RWPE1 (cell line): ENCODE data around the gene TRIM42.

Experiments
- CTCF ChIA-PET: fragments of 350-600 bp; sonication (Branson Sonifier 250); formaldehyde crosslinking; extraction: SDS; loops from one replicate; lab custom pipeline; 2021; lab: Yijun Ruan, JAX
- POLR2A ChIA-PET: fragments of 400-600 bp; formaldehyde crosslinking; extraction: SDS; loops from one replicate; lab custom pipeline; 2020; ENCODE audit warnings: antibody characterized with exemption; ENCODE audit not compliant: low non-redundant PET; lab: Yijun Ruan, JAX
- DNase-seq: peaks from one replicate; pipeline ENCODE4 v3.0.0; 2012; ENCODE audit warnings: low spot score
- H3K27ac ChIP-seq: fragments of 450-650 bp; 2 replicates; pipeline ENCODE4 v1.5.1; 2017
- TF ChIP-seq, protein P1 (sequence below): fragments of 450-650 bp; conservative IDR thresholded peaks from 2 replicates; pipeline ENCODE4 v1.5.1; 2017; ENCODE audit warnings: low read depth, mild to moderate bottlenecking

TRIM42 gene

DNA sequence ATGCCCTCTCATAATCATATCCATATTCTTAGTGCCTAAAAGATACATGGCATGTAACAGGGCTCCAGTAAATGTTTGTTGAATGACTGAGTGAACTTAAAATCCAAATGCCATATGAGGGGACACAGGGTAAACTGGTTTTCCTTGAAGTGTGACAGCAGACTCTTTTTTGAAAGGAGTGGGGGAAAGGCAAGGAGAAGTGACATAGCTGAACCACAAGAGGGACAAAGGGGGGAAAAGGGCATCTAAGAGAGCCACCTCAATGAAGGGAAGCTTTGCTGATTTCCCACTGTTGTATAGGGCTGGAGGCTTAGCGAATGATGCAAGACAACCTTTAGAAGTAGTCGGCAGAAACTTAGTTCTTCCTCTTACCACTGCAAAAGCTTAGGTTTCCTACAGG lies 9.1 kb downstream of the TRIM42 start:
- TF ChIP-seq, protein P1, sequence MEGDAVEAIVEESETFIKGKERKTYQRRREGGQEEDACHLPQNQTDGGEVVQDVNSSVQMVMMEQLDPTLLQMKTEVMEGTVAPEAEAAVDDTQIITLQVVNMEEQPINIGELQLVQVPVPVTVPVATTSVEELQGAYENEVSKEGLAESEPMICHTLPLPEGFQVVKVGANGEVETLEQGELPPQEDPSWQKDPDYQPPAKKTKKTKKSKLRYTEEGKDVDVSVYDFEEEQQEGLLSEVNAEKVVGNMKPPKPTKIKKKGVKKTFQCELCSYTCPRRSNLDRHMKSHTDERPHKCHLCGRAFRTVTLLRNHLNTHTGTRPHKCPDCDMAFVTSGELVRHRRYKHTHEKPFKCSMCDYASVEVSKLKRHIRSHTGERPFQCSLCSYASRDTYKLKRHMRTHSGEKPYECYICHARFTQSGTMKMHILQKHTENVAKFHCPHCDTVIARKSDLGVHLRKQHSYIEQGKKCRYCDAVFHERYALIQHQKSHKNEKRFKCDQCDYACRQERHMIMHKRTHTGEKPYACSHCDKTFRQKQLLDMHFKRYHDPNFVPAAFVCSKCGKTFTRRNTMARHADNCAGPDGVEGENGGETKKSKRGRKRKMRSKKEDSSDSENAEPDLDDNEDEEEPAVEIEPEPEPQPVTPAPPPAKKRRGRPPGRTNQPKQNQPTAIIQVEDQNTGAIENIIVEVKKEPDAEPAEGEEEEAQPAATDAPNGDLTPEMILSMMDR: no peak
- no peak for DNase-seq
- POLR2A ChIA-PET: no interaction called here
- CTCF ChIA-PET: no interaction called here
- H3K27ac ChIP-seq: no peak overlapping the region

DNA sequence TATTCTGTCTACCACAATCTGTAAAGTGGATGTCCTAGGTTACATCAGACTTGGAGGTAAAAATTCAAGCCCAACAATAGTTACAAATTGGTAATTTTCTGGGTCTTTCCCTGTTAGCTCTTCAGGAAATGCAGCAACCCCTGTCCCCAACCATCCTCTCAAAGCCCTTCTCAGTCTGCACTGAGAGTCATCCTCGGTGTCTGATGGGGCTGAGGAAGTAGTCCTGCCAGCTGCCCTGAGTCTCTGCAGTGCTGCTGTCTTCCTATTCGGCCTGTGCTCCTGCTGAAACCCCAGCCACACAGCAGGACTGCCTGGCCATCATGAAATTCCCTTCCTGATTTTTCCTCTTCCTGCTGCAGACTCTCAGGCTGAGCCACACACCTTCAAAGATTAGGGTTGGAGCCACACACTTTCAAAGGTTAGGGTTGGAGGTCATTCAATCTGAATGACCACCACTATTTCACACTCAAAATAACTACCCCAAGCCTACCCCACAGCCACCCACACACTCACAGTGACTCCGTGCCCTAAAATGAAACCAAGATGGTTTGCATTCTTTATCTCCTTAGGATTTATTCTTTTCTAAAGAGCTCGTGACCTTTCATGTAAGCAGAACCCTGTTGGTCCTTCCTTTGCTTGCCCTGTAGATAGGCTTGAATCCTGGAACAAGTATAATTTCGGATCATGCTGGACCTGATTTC lies 17.6 kb downstream of the TRIM42 start:
- POLR2A ChIA-PET: no interaction called here
- no peak for DNase-seq
- CTCF ChIA-PET: no interaction called here
- TF ChIP-seq, protein P1: no peak
- no peak overlapping the region for H3K27ac ChIP-seq

DNA sequence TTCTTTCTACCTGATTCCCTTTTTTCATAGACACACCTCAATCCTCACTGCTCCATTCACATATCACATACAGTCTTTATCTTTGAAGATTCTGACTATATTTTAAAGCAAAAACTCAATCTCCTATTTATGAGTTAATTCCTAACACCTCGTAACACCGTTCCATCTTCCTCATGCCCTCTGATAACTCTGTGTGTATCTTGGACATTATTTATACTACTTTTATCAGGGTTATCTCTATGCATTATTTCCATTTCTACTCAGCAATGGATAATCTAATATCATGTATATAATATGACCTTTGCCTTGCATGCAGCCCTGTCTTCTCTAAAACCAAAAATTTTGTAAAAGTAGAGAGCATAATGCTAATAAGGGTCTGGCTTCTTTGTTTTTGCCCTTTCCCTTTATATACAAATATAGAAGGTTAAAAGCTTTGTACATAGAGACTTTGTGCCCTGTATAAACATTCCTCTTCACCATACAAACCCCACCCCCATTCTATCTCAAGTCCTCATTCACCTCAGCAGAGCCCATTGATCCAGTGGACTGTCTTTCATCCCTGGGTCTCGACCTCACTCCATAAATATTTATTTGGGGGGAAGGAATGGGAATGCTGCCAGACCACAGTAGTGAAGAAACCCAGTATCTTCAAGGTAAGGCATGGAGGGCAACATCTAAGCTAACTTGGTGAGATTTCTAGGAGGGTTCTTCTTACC lies 21.8 kb downstream of the TRIM42 start:
- no peak for DNase-seq
- POLR2A ChIA-PET: no interaction called here
- CTCF ChIA-PET: no interaction called here
- TF ChIP-seq, protein P1: no peak
- no peak overlapping the region for H3K27ac ChIP-seq

DNA sequence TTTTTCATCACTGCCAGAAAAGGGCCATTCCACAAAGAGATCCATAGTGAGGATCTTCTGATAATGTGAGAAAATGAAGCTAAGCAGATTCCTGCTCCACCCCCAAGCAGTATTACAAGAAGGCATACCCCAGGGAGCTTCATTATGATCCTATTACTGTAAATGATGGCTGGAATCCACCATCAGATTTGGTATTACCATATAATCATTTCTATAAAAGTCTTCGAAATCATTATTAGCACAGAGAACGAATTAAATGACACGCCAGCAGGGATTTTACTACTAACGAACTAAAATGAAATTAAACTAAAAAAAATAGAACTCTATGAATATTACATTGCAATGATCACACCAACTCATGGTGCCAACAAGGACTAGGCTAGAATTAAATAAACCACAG lies 24.4 kb downstream of the TRIM42 start:
- TF ChIP-seq, protein P1: no peak
- CTCF ChIA-PET: interaction anchor here (0.5 kb wide), 1 partner anchor 1331 kb away, joined by 3 read pairs; no protein-coding TSS in a partner anchor

DNA sequence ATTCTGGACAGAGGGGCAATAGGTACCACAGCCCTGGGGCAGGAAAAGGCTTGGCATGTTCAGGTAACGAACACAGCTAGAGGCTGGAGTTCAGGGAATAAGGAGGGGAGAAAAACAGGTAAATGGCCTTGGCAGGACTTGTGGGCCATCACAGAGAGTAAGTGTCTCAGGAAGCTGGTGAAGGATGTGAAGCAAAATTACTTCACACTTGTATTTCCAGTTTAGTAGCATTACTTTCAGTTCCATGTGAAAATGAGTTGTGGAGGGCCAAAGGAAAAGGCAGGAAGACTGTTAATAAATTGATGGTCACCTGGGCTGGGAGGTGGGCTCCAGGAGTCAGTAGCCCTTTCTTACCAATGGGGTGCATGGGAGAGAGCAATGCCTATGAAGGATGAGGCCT lies 25.6 kb downstream of the TRIM42 start:
- POLR2A ChIA-PET: no interaction called here
- no peak overlapping the region for H3K27ac ChIP-seq
- CTCF ChIA-PET: no interaction called here
- TF ChIP-seq, protein P1: no peak
- no peak for DNase-seq

More for the DNA sequence above, 24.4 kb downstream of the TRIM42 start:
- H3K27ac ChIP-seq: no peak overlapping the region
- POLR2A ChIA-PET: no interaction called here
- DNase-seq: no peak

DNA sequence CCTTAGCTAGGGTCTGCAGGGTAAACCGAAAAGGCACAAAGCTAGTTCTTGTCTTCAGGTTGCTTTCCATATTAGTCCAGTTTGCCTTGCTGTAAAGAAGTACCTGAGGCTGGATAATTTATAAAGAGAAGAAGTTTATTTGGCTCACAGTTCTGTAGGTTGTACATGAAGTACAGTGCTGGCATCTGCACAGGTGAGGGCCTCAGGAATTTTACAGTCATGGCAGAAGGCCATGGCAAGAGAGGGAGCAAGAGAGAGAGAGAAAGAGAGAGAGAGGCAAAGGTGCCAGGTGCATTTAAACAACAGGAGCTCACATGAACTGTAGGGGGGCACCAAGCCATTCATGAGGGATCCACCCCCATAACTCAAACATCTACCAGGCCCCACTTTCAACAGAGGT lies 26.9 kb downstream of the TRIM42 start:
- TF ChIP-seq, protein P1: no peak
- no peak overlapping the region for H3K27ac ChIP-seq
- no peak for DNase-seq
- ChIA-PET POLR2A (no interaction called here), CTCF (no interaction called here)
